ENCODE measurements around the gene MAP4K1. TPM values are rescaled to one million over a fixed set of nuclear protein-coding genes. Genes with fewer than 3 reads are reported as not detected.
"Not testable (repeated sequence)": the region's sequence is repeated elsewhere in the genome, so short reads cannot be mapped to it uniquely, and the experiment has no call there.

Gene MAP4K1
- total RNA-seq, 3 donors from 2014 or later = 109 to 130 (median 126) TPM

DNA sequence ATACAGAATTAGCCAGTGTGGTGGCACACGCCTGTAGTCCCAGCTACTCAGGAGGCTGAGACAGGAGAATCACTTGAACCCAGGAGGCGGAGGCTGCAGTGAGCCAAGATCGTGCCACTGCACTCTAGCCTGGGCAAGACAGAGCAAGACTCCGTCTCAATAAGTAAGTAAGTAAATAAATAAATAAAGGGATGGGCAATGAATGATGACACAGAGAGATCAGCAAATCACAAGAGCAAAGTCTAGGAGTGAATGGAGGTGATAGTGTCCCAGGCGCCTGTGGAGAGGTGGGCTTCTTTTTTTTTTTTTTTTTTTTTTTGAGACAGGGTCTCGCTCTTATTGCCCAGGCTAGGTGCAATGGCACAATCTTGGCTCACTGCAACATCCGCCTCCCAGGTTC is 58.8 kb downstream of the MAP4K1 start:
- ATAC-seq; H3K36me3 Mint-ChIP-seq (ENCODE audit: insufficient read depth); H3K9me3 Mint-ChIP-seq; H3K27me3 Mint-ChIP-seq (ENCODE audit: low read depth); DNase-seq; H3K4me3 Mint-ChIP-seq: not testable (repeated sequence)
- peaks cover 46% of the 10 kb centered on the region for H3K4me1 Mint-ChIP-seq (ENCODE audit: low read depth)

DNA sequence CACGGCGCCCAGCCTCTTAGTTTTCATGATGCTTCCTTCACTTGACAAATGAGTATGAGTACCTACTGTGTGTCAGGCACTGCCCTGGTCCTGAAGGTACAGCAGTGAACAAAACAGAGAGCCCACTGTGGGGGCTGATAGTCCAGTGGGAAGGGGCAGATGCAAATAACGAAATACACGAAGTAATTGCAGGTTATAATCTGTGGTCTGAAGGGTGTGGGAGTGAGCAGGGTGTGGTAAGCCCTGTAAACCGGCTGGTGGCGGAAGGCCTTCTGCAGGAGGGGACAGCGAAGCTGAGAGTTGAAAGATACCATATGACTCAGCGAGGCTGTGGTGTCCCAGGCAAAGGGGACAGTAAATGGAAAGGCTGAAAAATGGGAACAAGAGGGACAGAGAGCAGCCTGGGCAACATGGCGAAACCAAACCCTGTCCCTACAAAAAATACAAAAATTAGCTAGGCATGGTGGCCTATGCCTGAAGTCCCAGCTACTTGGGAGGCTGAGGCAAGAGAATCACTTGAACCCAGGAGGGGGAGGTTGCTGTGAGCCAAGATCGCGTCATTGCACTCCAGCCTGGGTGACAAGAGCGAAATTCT is 60.5 kb downstream of the MAP4K1 start:
- Mint-ChIP-seq H3K36me3 (ENCODE audit: insufficient read depth) (no peaks in the 10 kb centered on the region), H3K27me3 (ENCODE audit: low read depth) (peaks cover 4% of the 10 kb centered on the region), H3K9me3 (no peaks in the 10 kb centered on the region), H3K4me3 (peak overlapping the region; percentile 21), H3K4me1 (ENCODE audit: low read depth) (peaks cover 46% of the 10 kb centered on the region)
- ATAC-seq (peak in 1 of 2 donors; percentile 17), DNase-seq (no peak)

- ATAC-seq (no peak), DNase-seq (no peak)
- Mint-ChIP-seq H3K4me3 (no peak overlapping the region), H3K27me3 (ENCODE audit: low read depth) (peaks cover 1% of the 10 kb centered on the region), H3K36me3 (ENCODE audit: insufficient read depth) (no peaks in the 10 kb centered on the region), H3K9me3 (no peaks in the 10 kb centered on the region), H3K4me1 (ENCODE audit: low read depth) (peaks cover 42% of the 10 kb centered on the region)
Measured at GRCh38 chr19:38556521-38557174, 61.1 kb downstream of the MAP4K1 start.

DNA sequence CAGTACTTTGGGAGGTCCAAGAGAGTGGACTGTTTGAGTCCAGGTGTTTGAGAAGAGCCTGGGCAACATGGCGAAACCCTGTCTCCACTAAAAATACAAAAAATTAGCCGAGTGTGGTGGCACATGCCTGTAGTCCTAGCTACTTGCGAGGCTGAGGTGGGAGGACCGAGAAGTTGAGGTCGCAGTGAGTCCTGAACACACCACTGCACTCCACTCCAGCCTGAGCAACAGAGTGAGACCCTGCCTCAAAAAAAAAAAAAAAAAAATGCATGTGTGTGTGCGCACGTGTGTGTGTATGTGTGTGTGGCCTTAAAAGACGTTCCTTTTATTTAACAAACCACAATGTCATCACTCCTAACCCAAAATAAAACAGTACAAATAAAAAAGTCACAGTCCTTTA is 62.6 kb downstream of the MAP4K1 start:
- no peak for DNase-seq
- H3K4me3 Mint-ChIP-seq = no peak overlapping the region
- H3K4me1 Mint-ChIP-seq (ENCODE audit: low read depth) = peaks cover 44% of the 10 kb centered on the region
- no peaks in the 10 kb centered on the region for H3K27me3 Mint-ChIP-seq (ENCODE audit: low read depth)
- no peaks in the 10 kb centered on the region for H3K36me3 Mint-ChIP-seq (ENCODE audit: insufficient read depth)
- ATAC-seq = no peak
- H3K9me3 Mint-ChIP-seq = no peaks in the 10 kb centered on the region

GRCh38 chr19:38554676-38555141 is 63.0 kb downstream of the MAP4K1 start:
- H3K9me3 Mint-ChIP-seq = no peaks in the 10 kb centered on the region
- DNase-seq (no peak), ATAC-seq (no peak)
- H3K36me3 Mint-ChIP-seq (ENCODE audit: insufficient read depth) = no peaks in the 10 kb centered on the region
- H3K4me3 Mint-ChIP-seq = no peak overlapping the region
- no peaks in the 10 kb centered on the region for H3K27me3 Mint-ChIP-seq (ENCODE audit: low read depth)
- H3K4me1 Mint-ChIP-seq (ENCODE audit: low read depth) = peaks cover 39% of the 10 kb centered on the region

- not testable (repeated sequence) for H3K36me3 Mint-ChIP-seq (ENCODE audit: insufficient read depth); ATAC-seq; H3K9me3 Mint-ChIP-seq; H3K4me3 Mint-ChIP-seq; H3K27me3 Mint-ChIP-seq (ENCODE audit: low read depth); DNase-seq
- peaks cover 33% of the 10 kb centered on the region for H3K4me1 Mint-ChIP-seq (ENCODE audit: low read depth)
Measured at GRCh38 chr19:38553239-38553638, 64.5 kb downstream of the MAP4K1 start.

DNA sequence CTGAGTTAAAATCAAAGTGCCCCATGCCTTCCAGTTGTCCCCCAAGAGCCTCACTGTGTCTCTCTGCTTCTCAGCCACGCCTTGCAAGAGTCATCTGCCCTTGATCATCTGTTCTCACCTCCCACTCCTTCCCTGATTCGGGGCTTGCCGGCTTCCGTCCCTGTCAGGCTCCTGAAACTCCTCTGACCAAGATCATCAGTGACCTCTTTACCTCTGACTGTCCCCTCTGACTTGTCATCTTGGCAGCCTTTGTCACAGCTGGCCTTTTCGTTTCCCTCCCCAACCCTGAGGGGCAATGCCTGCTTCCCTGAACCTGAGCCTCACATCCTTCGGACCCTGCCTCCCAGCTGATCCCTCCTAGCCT is 66.3 kb downstream of the MAP4K1 start:
- peak; percentile 92 for ATAC-seq
- Mint-ChIP-seq H3K27me3 (ENCODE audit: low read depth) (no peaks in the 10 kb centered on the region), H3K4me1 (ENCODE audit: low read depth) (peaks cover 25% of the 10 kb centered on the region), H3K9me3 (no peaks in the 10 kb centered on the region), H3K4me3 (peak overlapping the region; percentile 14), H3K36me3 (ENCODE audit: insufficient read depth) (no peaks in the 10 kb centered on the region)
- peak; percentile 22 for DNase-seq

GRCh38 chr19:38550376-38550775 is 67.4 kb downstream of the MAP4K1 start:
- no peaks in the 10 kb centered on the region for H3K36me3 Mint-ChIP-seq (ENCODE audit: insufficient read depth)
- no peak for DNase-seq
- no peaks in the 10 kb centered on the region for H3K9me3 Mint-ChIP-seq
- H3K27me3 Mint-ChIP-seq (ENCODE audit: low read depth) = no peaks in the 10 kb centered on the region
- peaks cover 24% of the 10 kb centered on the region for H3K4me1 Mint-ChIP-seq (ENCODE audit: low read depth)
- no peak overlapping the region for H3K4me3 Mint-ChIP-seq
- no peak for ATAC-seq

GRCh38 chr19:38549942-38550341 is 67.8 kb downstream of the MAP4K1 start:
- H3K27me3 Mint-ChIP-seq (ENCODE audit: low read depth) = no peaks in the 10 kb centered on the region

GRCh38 chr19:38549061-38549460 is 68.7 kb downstream of the MAP4K1 start:
- H3K4me3 Mint-ChIP-seq = no peak overlapping the region
- peaks cover 30% of the 10 kb centered on the region for H3K4me1 Mint-ChIP-seq (ENCODE audit: low read depth)
- no peaks in the 10 kb centered on the region for H3K36me3 Mint-ChIP-seq (ENCODE audit: insufficient read depth)
- no peaks in the 10 kb centered on the region for H3K9me3 Mint-ChIP-seq
- no peaks in the 10 kb centered on the region for H3K27me3 Mint-ChIP-seq (ENCODE audit: low read depth)
- no peak for ATAC-seq
- no peak for DNase-seq

More at GRCh38 chr19:38549942-38550341, 67.8 kb downstream of the MAP4K1 start:
- H3K36me3 Mint-ChIP-seq (ENCODE audit: insufficient read depth) = no peaks in the 10 kb centered on the region
- DNase-seq (no peak), ATAC-seq (no peak)
- H3K9me3 Mint-ChIP-seq = no peaks in the 10 kb centered on the region
- H3K4me1 Mint-ChIP-seq (ENCODE audit: low read depth) = peaks cover 25% of the 10 kb centered on the region
- H3K4me3 Mint-ChIP-seq = no peak overlapping the region

GRCh38 chr19:38547421-38547820 is 70.3 kb downstream of the MAP4K1 start:
- ATAC-seq = no peak
- no peak for DNase-seq
- no peaks in the 10 kb centered on the region for H3K27me3 Mint-ChIP-seq (ENCODE audit: low read depth)
- H3K4me1 Mint-ChIP-seq (ENCODE audit: low read depth) = peaks cover 25% of the 10 kb centered on the region
- H3K4me3 Mint-ChIP-seq = no peak overlapping the region
- no peaks in the 10 kb centered on the region for H3K9me3 Mint-ChIP-seq
- H3K36me3 Mint-ChIP-seq (ENCODE audit: insufficient read depth) = no peaks in the 10 kb centered on the region

GRCh38 chr19:38545596-38545995 is 72.2 kb downstream of the MAP4K1 start:
- H3K4me3 Mint-ChIP-seq = no peak overlapping the region
- H3K27me3 Mint-ChIP-seq (ENCODE audit: low read depth) = no peaks in the 10 kb centered on the region
- DNase-seq (no peak), ATAC-seq (no peak)
- H3K36me3 Mint-ChIP-seq (ENCODE audit: insufficient read depth) = no peaks in the 10 kb centered on the region
- H3K9me3 Mint-ChIP-seq = no peaks in the 10 kb centered on the region
- H3K4me1 Mint-ChIP-seq (ENCODE audit: low read depth) = peaks cover 16% of the 10 kb centered on the region

GRCh38 chr19:38544569-38545315 is 73.0 kb downstream of the MAP4K1 start:
- peaks cover 18% of the 10 kb centered on the region for H3K4me1 Mint-ChIP-seq (ENCODE audit: low read depth)
- H3K27me3 Mint-ChIP-seq (ENCODE audit: low read depth) = no peaks in the 10 kb centered on the region
- ATAC-seq = no peak
- no peak for DNase-seq
- H3K36me3 Mint-ChIP-seq (ENCODE audit: insufficient read depth) = no peaks in the 10 kb centered on the region
- H3K9me3 Mint-ChIP-seq = no peaks in the 10 kb centered on the region
- H3K4me3 Mint-ChIP-seq = no peak overlapping the region

GRCh38 chr19:38543807-38544568 is 73.8 kb downstream of the MAP4K1 start:
- peaks cover 25% of the 10 kb centered on the region for H3K4me1 Mint-ChIP-seq (ENCODE audit: low read depth)
- H3K4me3 Mint-ChIP-seq = no peak overlapping the region
- ATAC-seq = peak; percentile 90
- no peak for DNase-seq
- H3K9me3 Mint-ChIP-seq = no peaks in the 10 kb centered on the region
- no peaks in the 10 kb centered on the region for H3K27me3 Mint-ChIP-seq (ENCODE audit: low read depth)
- H3K36me3 Mint-ChIP-seq (ENCODE audit: insufficient read depth) = no peaks in the 10 kb centered on the region

All from activated T-cell treated with anti-CD3 and anti-CD28 coated beads, Interleukin-2, amount 50 U/mL, for 4 hours (primary cell).